HFF-Myc (cell line): ENCODE results near the gene REL.

Source experiments
- DNase-seq: peaks from one replicate; pipeline ENCODE4 v3.0.0-alpha.2; 2011; ENCODE audit warnings: low read depth; ENCODE audit errors: extremely low read depth
- H3K4me3 ChIP-seq: replicated peaks from 2 replicates; pipeline ENCODE4 v1.5.1; 2011; ENCODE audit warnings: low read depth, mild to moderate bottlenecking, control low read depth, low read length
- TF ChIP-seq, protein P1 (sequence below): IDR thresholded peaks from 2 replicates; pipeline ENCODE4 v1.5.1; 2012; ENCODE audit warnings: mild to moderate bottlenecking, low read depth, low read length, control low read depth; ENCODE audit errors: missing control alignments

The REL gene

DNA sequence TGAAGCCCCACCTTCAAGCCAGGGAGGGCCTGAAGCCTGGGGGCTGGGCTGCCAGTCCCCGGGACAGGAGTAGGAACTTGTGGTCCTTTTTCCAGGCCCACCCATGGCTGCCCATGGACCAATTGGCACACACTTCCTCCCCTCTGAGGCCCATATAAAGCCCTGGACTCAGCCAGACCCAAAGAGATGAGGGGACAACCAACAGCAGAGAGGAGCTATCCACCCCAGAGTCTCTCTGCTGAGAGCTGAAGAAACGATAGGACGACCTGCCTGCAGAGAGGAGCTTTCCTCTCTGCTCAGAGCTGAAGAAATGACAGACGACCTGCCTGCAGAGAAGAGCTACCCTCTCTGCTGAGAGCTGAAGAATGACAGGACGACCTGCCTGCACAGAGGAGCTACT lies 92.3 kb downstream of the REL start:
- H3K4me3 ChIP-seq: no peak overlapping the region
- TF ChIP-seq, protein P1, sequence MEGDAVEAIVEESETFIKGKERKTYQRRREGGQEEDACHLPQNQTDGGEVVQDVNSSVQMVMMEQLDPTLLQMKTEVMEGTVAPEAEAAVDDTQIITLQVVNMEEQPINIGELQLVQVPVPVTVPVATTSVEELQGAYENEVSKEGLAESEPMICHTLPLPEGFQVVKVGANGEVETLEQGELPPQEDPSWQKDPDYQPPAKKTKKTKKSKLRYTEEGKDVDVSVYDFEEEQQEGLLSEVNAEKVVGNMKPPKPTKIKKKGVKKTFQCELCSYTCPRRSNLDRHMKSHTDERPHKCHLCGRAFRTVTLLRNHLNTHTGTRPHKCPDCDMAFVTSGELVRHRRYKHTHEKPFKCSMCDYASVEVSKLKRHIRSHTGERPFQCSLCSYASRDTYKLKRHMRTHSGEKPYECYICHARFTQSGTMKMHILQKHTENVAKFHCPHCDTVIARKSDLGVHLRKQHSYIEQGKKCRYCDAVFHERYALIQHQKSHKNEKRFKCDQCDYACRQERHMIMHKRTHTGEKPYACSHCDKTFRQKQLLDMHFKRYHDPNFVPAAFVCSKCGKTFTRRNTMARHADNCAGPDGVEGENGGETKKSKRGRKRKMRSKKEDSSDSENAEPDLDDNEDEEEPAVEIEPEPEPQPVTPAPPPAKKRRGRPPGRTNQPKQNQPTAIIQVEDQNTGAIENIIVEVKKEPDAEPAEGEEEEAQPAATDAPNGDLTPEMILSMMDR: no peak

DNA sequence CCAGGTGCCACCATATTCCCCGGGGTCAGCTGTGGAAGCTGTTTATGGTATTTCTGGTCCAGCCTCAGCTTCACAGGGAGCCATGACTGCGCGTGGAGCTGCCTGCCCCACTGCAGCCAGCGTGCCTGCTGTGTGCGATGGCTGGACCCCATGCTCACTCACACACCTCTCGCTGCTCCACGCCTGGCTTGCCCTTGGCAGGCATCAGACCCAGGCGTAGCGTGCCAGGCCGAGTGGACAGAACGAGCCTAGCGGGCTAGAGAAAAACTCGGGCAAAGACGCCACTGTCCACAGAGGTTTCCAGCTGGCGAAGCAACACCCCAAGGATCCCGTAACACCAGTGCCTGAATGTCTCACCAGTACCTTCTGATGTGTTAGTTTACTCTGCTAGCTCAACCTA lies 93.3 kb downstream of the REL start:
- no peak for DNase-seq
- no peak overlapping the region for H3K4me3 ChIP-seq
- TF ChIP-seq, protein P1: no peak

More for the DNA sequence above, 92.3 kb downstream of the REL start:
- DNase-seq: no peak
